Lower leg skin (tissue), 3 donors: Measurements from ENCODE around the gene GLRX.

Experiments
- POLR2A ChIP-seq, 2 donors: fragments of 450-650 bp; IDR thresholded peaks; one replicate each; pipeline ENCODE4 v1.6.1; 2016 to 2017; ENCODE audit warnings: antibody characterized with exemption in 2 of 2, mild to moderate bottlenecking in 1 of 2, moderate library complexity in 1 of 2
- TF ChIP-seq, protein P1 (sequence below), 3 donors: fragments of 450-650 bp; IDR thresholded peaks; one replicate each; pipeline ENCODE4 v1.5.1; 2016; ENCODE audit warnings: antibody characterized with exemption in 3 of 3, mild to moderate bottlenecking in 3 of 3, moderate library complexity in 2 of 3

DNA sequence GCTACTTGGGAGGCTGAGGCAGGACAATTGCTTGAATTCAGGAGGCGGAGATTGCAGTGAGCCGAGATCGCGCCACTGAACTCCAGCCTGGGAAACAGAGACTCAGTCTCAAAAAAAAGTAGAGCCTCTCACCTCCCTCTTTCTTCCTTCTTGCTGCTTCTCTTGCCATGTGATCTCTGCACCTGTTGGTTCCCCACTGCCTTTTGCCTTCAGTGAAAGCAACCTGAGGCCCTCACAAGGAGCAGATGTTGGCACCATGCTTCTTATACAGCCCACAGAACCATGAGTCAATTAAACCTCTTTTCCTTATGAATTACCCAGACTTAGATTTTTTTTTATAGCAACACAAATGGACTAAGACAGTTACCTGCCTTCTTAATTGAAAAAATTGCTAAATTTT lies 45.6 kb upstream of the GLRX start:
- TF ChIP-seq, protein P1, sequence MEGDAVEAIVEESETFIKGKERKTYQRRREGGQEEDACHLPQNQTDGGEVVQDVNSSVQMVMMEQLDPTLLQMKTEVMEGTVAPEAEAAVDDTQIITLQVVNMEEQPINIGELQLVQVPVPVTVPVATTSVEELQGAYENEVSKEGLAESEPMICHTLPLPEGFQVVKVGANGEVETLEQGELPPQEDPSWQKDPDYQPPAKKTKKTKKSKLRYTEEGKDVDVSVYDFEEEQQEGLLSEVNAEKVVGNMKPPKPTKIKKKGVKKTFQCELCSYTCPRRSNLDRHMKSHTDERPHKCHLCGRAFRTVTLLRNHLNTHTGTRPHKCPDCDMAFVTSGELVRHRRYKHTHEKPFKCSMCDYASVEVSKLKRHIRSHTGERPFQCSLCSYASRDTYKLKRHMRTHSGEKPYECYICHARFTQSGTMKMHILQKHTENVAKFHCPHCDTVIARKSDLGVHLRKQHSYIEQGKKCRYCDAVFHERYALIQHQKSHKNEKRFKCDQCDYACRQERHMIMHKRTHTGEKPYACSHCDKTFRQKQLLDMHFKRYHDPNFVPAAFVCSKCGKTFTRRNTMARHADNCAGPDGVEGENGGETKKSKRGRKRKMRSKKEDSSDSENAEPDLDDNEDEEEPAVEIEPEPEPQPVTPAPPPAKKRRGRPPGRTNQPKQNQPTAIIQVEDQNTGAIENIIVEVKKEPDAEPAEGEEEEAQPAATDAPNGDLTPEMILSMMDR (IDR thresholded peaks at IDR 0.05): no peak
- TF ChIP-seq POLR2A (IDR thresholded peaks at IDR 0.05): no peak
